Uterus (tissue), 2 donors: ENCODE measurements around the gene SRGAP1.

Experiments used
- CTCF ChIP-seq, 4 experiments: fragments of 200-600 bp in 2 of 4; fragments of 450-650 bp in 2 of 4; sonication (generic) in 2 of 4; IDR thresholded peaks; one replicate each; pipeline ENCODE4 v1.5.1; 2016 to 2019; ENCODE audit warnings: antibody characterized with exemption in 4 of 4, mild to moderate bottlenecking in 2 of 4, moderate library complexity in 1 of 4
- POLR2A ChIP-seq, 2 donors: fragments of 450-650 bp; IDR thresholded peaks; one replicate each; pipeline ENCODE4 v1.6.1; 2016; ENCODE audit warnings: antibody characterized with exemption in 2 of 2, mild to moderate bottlenecking in 1 of 2, moderate library complexity in 1 of 2

- TF ChIP-seq POLR2A (IDR thresholded peaks at IDR 0.05) (no peak), CTCF (IDR thresholded peaks at IDR 0.05) (no peak)
These were observed 164.1 kb downstream of the SRGAP1 start for GRCh38 chr12:64008596-64008995.
